ENCODE data around the gene IL17RE.

DNA sequence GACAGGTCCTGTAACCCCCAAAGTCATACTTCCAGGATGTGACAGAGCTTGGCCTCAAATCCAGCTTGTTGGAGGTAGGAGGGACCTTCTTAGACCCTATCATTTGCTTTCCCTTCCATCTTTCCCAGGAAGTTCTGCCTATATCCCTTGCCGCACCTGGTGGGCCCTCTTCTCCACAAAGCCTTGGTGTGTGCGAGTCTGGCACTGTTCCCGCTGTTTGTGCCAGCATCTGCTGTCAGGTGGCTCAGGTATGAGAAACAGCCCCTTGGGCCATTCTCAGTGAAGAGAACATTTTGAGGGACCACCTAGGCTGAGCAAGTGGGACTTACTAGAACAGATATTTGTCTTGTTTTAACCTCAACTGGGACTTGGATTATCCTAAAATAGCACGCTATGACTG, 1.3 kb downstream of the IL17RE start:
- TF ChIP-seq, protein P1, sequence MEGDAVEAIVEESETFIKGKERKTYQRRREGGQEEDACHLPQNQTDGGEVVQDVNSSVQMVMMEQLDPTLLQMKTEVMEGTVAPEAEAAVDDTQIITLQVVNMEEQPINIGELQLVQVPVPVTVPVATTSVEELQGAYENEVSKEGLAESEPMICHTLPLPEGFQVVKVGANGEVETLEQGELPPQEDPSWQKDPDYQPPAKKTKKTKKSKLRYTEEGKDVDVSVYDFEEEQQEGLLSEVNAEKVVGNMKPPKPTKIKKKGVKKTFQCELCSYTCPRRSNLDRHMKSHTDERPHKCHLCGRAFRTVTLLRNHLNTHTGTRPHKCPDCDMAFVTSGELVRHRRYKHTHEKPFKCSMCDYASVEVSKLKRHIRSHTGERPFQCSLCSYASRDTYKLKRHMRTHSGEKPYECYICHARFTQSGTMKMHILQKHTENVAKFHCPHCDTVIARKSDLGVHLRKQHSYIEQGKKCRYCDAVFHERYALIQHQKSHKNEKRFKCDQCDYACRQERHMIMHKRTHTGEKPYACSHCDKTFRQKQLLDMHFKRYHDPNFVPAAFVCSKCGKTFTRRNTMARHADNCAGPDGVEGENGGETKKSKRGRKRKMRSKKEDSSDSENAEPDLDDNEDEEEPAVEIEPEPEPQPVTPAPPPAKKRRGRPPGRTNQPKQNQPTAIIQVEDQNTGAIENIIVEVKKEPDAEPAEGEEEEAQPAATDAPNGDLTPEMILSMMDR (IDR thresholded peaks at IDR 0.05), result no peak
- TF ChIP-seq POLR2A (IDR thresholded peaks at IDR 0.05) (no peak), POLR2AphosphoS5 (IDR thresholded peaks at IDR 0.05) (no peak)

Data from breast epithelium (tissue), 3 donors.